Activated T-helper 9 cell treated with anti-CD3 and anti-CD28 coated beads, Interleukin-2, amount 50 U/mL, for 16 hours (primary cell): ENCODE measurements around the gene CEP57L1.

Experiments used
- DNase-seq: peaks from one replicate; pipeline ENCODE4 v3.0.0-alpha.2; 2020; ENCODE audit warnings: low read depth

Gene CEP57L1

DNA sequence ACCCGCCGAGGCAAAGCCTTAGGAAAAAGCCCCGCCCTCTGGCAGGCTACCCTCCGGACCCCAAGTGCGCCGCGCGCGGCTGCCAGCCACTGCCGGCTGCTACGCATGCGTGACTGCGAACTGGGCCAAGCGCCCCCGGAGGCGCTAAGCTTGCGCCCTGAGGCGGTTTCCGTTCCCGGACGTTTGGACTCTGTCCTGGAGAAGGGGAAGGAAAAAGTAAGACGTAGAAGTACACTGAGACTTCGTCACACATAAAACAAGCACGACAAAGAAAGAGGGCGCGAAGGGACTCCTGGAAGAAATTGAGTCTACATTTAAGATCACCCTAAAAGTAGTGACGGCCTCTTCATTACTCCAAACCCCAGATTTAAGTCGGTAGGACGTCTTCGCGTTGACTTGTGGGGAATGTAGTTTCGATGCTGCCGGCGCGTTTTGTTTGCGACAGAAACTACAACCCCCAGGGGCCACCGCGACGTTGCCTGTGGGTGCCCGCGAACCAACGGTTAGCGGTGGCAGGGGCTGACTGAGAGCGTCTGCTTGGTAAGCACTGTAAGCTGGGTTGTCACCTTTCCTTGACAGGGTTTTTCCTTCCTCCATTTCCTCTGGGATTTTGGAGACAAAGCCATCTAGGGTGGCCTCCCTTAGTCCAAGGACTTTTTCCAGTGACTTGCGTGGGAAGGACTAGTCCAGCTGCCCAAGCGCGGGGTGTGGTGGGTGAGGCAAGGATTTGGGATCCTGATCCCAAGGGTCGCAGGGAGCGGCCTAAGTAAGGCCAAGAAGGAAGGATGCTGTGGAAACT is at the start of gene CEP57L1:
CEP57L1 (plus strand) TSS at position 472 of the 799 bp plus-strand sequence. CDS start 49,715 bp downstream, outside the sequence.
- DNase-seq = peak; percentile 90

DNA sequence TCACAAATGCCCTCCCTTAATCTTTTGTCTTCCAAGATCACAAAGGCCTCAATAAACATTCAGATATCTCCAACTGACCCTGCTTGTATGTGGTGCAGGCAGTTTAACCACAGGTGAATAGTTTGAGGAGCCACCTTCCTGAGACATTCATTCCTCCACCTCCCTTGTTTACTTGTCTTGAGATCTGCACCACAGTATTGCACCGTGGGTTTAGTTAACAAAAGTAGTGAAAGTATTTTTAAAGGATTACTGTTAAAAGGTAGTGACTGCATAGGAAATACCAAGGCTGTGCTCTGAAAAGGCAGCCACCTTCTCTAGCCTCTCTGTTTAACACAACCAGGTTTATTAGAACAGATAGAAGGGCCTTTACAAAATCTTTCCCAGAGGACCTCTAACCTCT is 47.1 kb upstream of the CEP57L1 start:
- DNase-seq = no peak

DNA sequence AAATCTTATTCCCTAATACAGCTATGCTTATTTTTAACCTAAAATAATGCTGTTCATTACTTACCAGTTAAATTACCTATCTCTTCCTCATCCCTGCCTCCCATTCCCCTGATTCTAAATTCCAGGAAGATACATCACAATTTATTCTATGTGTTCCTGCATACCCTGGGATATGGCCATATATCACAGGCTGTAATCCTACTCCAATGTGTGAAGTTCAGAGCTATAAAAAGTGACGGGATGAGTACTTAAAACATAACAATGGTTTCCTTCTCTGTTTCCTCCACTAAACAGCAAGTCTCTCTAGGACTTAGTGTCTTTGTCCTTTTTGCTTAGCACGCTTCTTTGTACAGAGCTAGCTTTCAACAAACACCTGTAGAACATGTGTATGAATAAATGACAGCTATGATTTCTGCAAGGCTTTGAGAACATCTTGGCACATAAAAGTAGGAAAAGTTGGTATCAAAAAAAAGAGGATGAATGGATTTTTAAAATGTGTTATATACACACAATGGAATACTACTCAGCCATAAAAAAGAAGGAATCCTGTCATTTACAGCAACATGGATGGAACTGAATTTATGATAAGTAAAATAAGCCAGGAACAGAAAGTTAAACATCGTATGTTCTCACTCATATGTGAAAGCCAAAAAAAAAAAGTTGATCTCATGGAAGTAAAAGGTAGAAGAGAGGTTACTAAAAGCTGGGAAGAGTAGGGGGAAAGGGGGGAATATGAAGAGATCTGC is 46.5 kb upstream of the CEP57L1 start:
- DNase-seq = no peak

DNA sequence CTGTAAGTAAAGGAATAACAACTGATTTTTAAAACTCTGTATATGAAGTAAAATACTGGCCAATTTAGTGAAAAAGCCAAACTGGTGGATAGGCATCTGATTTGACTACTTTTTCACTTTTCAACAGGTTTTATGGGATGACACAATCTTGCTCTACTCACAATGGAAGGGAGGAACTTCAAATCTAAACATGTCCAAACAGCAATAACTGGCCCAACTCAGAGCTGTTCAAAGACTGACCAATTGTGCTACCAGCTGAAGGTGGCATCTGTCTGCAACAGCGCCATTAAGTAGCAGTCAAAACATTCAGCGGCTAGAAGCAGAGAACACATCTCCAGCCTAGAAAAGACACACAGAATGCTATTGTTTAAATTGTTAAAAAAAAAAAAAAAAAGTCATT is 45.3 kb upstream of the CEP57L1 start:
- no peak for DNase-seq

DNA sequence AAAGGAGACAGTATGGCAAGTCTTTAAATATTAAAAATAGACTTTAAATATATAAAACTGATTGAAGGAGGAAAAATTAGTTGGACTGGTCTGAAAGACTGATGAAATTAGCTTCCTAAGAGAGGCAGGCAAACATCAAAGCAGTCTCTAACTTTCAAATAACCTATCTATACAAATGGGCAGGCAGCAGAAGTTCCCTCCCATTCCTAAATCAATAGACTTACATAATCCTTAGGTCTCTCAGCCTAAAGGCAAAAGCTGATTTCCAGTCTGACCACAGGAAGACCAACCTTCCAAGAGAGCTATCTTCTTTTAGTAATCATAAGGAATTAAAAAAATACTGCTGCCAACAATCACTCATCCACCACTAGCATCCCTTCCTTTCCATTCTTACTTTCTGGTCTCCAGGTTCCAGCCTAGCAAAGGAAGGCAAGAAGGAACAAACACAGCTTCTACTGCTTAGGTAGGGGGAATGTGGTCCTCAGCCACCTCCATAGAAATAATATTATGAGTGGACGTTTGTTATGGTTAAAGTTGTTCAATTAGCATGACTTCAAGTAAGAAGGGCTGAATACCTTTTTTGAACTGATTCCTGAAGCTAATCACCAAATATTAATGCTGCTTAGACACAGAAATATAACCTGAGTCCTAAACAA is 44.7 kb upstream of the CEP57L1 start:
- no peak for DNase-seq

DNA sequence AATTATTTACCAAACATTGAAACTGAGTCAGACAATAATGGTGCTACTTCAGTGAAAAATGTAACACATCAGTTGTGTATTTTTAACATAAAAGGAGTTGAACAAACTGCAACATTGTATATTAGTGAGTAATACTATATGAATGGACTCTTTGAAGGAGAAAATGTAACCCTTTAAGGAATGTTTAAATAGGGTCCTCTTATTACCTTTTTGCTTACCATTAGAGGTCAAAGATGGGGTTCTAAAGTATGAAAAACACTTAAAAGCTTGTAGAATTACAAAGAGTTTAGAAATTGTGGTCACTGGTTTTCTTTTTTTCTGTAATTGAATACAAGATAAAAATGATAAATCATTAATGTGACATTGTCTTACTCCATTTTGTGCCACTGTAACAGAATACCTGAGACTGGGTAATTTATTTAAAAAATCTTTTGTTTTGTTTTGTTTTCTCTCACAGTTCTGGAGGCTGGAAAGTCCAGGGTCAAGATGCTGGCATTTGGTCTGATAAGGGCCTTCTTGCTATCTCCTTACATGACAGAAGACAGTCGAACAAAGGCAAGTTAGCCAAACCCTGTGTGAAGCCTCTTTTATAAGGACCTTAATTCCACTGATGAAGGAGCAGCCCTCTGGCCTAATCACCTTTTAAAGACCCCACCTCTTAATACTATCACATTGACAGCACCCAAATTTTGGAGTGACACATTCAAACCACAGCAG is 43.8 kb upstream of the CEP57L1 start:
- no peak for DNase-seq

DNA sequence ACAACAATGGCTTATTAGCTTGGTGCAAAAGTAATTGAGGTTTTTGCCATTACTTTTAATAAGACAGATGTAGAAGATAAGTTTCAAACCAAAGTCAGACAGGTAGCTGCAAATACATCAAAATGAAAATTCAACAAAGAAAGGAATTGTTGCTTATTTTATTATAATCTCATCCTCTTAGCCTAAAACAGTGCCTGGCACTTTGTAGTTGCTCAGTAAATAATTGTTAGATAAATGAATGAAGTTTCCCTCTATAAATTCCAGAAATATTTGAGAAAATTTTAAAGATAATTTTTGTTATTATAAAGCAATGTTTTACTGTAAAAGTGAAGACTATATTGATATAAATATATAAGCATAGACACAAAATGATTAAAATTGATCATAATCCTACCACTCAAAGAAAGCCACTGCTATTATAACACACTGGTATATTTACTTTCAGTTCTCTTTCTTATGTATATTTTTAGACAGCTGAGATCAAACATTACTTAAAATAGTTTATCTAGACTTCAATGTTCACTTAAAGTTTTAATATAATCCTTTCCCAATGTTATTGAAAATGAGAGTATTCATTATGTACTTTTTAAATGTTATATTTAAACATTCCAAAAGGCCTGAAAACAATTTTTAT is 43.2 kb upstream of the CEP57L1 start:
- no peak for DNase-seq

DNA sequence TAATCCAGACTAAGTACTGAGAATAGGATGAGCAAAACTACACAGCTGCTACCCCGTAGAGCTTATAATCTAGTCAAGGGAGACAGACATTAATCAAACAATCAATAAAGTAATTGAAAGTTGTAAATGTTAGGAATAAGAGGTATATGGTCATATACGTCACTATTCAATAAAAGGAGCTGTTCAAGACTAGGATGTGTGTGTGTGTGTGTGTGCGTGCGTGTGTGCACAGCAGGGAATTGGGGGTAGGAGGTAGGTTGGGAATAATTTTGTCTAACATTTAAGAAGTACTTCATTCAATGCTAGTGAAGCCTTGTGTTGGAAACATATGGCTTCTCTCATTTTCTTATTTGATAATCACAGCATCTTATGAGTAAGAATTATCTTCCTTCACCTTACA is 42.5 kb upstream of the CEP57L1 start:
- DNase-seq = no peak

DNA sequence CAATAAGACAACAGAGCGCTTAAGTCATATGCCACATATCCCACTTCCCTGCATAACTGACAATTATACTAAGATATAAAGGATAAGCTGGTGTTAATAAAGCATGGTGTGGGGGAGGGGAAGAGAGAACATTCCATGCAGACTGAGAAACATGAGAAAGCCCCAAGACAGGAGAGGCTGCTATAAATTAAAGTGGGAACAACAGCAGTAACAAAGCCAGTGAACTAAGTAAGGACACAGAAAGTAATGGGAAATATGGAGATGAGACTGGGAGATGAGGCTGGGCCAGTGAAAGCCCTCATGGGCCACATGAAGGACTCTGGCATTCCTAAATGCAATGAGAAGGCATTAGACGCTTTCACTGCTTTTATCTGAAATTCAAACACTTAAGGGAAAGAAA is 42.0 kb upstream of the CEP57L1 start:
- DNase-seq = no peak

DNA sequence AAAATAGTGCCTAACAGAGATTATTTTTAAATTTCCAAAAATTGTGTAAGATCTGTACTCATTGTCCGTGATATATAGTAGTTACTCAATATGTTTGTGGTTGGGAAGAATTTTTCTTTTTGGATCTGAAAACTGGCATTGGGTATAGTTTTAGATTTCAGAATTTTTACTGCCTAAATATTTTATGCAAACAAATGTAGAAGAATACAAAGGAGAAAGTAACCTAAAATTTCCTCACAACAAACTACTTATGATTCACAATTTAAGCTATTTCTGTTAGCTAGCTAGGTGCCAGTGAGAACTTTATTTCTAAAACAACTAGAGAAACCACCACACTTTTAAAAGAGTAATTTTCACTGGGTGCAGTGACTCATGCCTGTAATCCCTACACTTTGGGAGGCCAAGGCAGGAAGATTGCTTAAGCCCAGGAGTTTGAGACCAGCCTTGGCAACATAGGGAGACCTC is 39.5 kb upstream of the CEP57L1 start:
- no peak for DNase-seq

DNA sequence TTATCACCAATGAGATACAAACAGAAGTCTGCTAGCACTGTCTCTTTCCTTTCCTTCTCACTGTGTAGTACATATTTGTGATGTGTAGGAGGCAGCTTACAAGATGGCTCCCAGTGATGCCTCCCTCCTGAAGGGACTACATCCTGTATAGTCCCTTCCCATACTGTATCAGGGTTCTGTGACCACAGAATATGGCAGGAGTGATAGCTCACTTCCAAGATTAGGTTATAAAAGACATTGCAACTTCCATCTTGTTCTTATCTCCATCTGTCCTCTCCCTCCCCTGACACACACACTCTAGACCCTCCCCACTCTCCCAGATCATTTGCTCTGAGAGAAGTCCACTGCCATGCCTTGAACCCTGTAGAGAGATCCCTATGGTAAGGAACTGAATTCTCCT is 38.6 kb upstream of the CEP57L1 start:
- no peak for DNase-seq

DNA sequence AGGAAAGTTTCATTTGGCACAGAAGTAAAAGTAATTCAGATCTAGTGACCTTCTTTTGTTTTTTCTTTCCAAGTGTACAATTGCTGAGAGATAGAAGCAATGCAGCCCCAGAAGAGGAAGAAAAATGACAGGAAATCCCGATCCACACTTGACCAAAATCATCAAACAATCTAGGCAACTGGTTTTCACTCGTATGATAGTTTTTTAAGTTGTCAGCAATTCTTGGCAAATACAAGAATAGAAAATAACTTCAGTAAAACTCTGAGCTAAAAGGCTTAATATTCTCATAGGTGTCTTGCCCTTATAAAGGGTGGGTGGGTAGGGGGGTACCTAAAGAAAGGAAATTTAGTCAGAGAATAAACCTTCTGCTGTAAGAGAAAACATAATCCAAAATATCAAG is 36.7 kb upstream of the CEP57L1 start:
- DNase-seq = no peak

DNA sequence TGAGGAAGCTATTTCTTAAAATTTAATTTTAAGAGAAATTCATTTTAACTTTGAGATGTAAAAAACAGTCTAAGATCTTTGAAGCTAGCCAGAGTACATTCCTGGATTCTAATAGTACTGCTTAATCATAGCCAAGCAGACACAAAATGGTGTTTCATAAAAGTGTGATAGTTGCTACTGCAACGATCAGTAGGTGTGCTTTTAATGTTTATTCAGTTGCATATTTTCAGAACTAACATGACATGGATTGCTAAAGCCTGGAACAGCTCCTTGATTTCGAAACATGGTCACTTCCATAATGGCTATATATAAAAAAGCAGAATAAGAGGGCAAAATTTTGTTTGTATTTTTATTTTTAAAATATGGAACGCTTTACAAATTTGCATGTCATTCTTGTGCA is 36.2 kb upstream of the CEP57L1 start:
- DNase-seq = no peak

DNA sequence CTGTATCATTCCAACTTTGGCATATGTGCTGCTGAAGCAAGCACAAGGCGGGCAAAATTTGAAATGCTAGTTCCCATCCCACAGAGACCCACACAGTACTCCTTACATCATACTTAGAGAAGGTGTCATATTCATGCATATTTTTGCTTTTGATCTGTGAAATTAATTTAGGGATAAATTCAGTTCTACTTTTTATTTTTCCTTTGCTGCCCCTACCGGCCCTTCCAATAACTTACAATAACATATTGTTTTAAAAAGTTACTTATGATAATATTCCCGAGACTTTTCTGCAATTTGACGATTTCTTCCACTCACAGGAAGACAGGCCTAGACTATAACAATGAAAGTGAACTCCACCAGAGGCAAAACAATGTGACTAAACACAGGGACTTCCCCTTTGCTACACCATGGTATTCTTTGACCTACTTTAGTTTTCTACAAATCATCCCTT is 35.7 kb upstream of the CEP57L1 start:
- no peak for DNase-seq

DNA sequence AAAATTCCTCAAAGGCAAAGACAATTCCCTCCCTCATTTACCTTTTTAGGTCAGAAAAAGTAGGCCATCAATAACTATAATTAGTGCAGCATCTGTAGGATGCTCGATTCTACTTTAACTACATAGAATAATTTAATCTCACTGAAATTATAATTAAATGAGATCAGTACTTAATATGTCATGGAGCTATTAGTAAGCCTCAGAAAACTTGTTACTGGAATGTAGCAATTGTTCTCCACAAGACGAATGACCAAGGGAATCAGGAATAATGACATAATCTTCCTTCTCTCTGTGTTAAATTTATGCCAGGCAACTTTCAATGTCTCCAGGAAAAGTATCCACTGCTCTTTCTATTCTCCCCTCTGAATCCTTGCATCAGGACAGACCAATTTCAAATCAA is 34.7 kb upstream of the CEP57L1 start:
- DNase-seq = no peak

DNA sequence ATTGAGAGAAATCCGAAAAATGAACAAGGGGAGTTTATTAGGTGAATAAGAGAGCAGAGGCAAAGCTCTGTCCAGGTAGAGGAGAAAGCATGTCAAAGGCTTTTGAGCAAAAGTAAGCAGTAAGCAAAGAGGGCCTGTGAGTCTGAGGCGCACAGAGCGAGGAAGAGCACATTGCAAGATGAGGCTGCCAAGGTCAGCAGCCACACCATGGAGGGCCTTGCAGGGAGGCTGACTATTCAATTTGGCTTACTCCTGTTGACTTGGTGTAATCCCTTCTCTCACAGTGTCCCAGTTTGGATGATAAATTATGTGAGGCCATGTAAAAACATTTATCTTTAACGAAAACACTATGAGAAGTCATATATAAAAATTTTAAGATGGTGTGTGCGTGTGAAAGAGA is 33.1 kb upstream of the CEP57L1 start:
- no peak for DNase-seq

DNA sequence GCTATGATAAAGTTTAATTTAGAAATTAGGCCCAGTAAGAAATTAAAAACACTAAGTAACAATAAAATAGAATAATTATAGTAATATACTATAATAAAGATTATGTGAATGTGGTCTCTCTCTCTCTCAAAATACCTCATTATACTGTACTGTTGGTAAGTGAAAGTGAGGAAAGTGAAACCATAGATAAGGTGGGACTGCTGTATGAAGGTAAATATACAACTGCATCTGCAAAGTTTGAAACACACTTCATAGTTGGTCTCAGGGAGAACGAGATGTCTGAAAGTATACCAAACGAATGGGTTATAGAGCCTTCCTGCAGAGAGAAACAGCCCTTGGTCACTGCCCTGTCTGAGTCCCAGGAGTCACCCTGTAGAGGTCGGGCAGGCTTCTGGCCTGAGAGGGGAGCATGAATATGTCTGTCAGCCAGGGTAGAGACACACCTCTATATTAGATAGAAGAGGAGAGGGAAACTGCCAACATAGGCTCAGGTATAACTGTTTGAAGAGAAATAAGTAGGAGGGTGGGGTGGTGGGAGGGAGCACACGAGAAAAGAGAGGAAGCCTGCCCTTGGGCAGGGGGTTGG is 32.4 kb upstream of the CEP57L1 start:
- no peak for DNase-seq

DNA sequence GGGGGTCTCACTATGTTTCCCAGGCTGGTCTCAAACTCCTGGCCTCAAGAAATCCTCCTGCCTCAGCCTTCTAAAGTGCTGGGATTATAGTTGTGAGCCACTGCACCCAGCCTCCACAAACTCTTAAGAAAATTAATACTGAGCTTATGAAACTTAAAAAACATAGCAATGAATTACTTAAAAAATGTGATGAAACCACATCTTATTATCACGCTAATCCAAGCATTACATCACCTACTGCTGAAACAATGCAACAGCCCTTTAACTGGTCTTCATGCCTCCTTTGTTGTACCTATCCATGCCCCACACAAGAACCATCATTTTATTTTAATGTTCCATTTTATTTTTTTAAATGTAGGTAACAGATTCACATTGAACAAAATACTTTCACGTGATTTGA is 25.6 kb upstream of the CEP57L1 start:
- DNase-seq = no peak

DNA sequence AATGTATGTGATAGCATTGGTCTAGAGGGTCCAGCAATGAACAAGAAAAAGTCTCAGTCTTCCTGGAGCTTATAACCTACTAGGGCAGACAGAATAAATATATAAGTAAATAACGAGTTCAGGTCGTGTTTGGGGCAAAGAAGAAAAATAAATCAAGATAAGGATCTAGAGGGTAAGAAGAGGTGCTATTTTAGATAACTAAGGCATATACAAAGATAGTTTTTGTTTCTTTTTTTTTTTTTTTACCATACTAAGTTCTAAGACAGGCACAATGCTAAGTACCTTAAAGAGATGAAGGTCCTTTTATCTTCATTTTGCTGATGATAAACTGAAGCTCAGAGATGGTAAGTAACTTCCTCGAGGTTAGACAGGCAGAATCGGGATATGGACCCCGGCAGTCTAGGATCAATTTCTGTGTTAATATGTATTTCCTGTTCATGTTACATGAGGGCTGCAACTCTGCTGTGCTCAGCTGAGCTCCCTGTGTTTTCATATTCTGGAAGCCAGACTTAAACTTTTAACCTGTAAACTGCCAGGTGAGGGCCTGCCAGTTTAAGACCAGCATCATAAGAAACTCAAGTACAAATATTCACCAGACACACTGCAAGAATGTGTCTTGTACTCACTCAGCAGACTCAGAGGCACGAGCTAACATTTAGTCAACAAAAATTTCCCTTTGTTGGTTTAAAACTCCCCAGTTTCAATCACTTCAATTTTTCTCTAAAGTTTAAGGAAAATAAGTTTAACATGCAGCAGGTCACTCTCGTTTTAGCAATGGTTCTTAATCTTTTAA is 24.0 kb upstream of the CEP57L1 start:
- DNase-seq = no peak

DNA sequence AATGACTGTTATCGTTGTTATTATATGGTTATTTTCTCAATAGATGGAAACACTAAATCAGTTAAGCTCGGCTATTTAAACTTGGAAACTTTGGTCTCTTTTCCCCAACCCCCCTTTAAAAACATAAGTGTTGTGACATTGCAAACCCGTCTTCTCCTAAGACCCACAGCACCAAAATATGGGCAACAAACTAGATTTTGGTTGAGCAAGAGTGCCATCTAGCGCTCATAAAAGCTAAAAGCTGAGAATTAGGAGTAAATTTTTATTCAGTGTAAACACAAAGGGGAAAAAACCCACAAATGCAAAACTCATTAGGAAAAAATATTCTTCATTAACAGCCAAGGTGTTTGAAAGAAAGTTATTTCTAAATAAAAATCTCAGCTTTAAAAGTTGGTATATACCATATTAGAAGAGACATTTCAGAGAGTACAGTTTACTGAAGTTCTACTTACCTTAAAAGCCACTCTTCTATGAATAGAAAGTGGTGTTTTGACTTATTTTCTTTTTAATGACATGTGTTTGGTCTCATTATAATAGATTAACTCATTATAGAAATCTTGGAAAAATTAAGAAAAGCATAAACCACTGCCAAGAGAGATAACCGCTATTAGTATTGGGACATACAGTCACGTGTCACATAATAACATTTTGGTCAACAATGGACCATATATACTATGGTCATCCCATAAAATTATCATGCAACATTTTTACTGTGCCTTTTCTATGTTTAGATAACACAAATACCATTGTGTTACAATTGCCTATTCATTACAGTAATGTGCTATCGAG is 21.8 kb upstream of the CEP57L1 start:
- no peak for DNase-seq
